Measurements from ENCODE around the gene ROBO3.

- no peak for TF ChIP-seq CTCF (IDR thresholded peaks at IDR 0.05; ENCODE audit: low read depth, low read length, poor library complexity, severe bottlenecking)
- no peak for TF ChIP-seq EZH2phosphoT487 (IDR thresholded peaks at IDR 0.05; ENCODE audit: borderline replicate concordance, low read length)
Measured at GRCh38 chr11:124873951-124874350, 8.7 kb downstream of the ROBO3 start.
